Stimulated activated CD4-positive, alpha-beta T cell treated with anti-CD3 and anti-CD28 coated beads, Interleukin-4, amount 100 ng/mL, for 24 hours (primary cell): ENCODE results near the gene BSG.
"Not testable (repeated sequence)": the region's sequence is repeated elsewhere in the genome, so short reads cannot be mapped to it uniquely, and the experiment has no call there.

Experiments used
- DNase-seq: peaks from one replicate; pipeline ENCODE4 v3.0.0-alpha.2; 2020

Gene BSG

DNA sequence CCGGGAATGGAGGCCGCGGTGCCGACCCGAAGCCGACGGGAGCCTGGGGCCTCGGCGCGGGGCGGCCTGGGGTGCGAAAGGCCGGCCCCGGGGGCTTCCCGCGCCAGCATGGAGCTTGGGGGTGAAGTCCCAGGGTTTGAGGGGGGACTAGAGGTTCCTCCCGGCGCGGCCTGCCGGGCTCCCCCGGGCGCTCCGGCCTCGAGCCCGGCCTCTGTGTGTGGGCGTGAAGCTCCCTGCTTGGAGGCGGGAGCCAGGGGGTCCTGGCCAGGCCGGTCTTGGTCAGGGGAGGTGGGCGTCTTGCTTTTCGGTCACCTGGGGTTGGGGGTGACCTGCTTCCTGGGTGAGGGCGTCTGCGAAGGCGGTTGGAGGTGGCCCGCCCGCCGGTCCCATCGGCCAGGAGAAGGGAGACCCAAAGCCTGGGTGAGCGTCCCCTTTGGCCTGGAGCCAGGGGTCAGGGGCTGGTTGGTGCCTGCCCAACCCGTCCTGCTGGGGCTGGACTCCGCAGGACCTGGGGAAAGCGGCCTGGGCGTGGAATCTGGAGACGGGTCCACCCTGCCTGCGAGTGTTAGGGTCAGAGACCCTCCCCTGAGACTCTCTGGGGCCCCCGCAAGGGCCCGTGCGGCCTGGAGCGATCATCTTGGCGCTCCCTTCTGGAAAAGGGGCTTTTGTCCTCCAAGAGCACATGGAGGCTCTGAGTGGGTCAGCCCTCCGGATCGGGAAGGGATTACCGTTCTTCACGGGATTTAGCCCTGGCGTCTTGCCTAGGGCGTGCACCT lies 535 bp downstream of the BSG start:
- peak; percentile 20 for DNase-seq

GRCh38 chr19:573519-573825 lies 1.1 kb downstream of the BSG start:
- no peak for DNase-seq

- no peak for DNase-seq
These were observed 2.5 kb downstream of the BSG start for GRCh38 chr19:574658-575526.

- DNase-seq: no peak
These were observed 3.4 kb downstream of the BSG start for GRCh38 chr19:575527-576506.

GRCh38 chr19:576768-577438 lies 4.5 kb downstream of the BSG start:
- DNase-seq: no peak

GRCh38 chr19:577439-578392 lies 5.3 kb downstream of the BSG start:
- DNase-seq: no peak

DNA sequence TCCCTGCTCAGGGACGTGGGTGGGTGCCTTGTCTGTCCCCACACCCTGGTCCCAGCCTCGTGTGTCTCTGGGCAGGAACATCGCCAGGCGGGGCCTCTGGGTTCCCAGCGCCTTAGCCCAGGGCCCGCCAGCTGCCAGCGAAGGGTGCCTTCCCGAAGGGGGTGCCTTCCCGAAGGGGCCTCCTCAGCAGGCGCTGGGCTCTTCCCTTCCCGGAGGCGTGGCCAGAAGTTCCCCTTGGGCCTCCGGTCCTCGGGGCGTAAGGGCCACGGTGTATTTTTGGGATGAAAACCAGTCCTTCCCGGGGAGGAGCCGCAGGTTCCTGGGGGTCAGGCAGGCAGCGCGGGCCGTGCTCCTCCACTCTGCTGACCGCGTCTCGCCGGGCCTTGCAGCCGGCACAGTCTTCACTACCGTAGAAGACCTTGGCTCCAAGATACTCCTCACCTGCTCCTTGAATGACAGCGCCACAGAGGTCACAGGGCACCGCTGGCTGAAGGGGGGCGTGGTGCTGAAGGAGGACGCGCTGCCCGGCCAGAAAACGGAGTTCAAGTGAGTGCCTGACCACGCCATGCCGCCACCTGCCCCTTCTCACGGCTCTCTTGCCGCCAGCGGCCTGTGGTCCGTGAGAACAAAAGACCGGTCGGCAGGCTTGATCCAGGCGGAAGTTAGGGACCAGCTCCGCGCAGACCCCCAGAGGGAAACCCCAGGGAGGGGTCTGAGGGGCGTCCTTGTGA lies 6.9 kb downstream of the BSG start:
- no peak for DNase-seq

- DNase-seq: no peak
These were observed 7.4 kb downstream of the BSG start for GRCh38 chr19:579842-580155.

DNA sequence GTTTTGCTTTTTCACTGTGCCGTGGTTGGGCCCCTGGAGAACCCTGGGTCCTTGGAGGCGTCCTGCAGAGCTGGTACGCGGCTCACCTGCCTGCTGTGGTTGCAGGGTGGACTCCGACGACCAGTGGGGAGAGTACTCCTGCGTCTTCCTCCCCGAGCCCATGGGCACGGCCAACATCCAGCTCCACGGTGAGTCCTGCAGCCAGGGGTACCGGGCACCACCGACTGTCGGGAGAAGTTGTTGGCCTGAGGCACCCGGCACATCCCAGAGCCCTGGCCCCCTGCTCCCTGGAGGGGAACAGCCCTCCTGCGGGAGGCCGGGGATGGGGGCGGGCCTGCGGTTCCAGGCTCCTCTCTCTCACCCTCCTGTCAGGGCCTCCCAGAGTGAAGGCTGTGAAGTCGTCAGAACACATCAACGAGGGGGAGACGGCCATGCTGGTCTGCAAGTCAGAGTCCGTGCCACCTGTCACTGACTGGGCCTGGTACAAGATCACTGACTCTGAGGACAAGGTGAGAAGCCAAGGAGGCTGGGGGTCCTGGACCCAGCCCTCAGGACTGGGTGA lies 8.0 kb downstream of the BSG start:
- DNase-seq: no peak

GRCh38 chr19:581399-582111 lies 9.2 kb downstream of the BSG start:
- DNase-seq: no peak

- DNase-seq: no peak
These were observed 10.3 kb downstream of the BSG start for GRCh38 chr19:582497-583197.

DNA sequence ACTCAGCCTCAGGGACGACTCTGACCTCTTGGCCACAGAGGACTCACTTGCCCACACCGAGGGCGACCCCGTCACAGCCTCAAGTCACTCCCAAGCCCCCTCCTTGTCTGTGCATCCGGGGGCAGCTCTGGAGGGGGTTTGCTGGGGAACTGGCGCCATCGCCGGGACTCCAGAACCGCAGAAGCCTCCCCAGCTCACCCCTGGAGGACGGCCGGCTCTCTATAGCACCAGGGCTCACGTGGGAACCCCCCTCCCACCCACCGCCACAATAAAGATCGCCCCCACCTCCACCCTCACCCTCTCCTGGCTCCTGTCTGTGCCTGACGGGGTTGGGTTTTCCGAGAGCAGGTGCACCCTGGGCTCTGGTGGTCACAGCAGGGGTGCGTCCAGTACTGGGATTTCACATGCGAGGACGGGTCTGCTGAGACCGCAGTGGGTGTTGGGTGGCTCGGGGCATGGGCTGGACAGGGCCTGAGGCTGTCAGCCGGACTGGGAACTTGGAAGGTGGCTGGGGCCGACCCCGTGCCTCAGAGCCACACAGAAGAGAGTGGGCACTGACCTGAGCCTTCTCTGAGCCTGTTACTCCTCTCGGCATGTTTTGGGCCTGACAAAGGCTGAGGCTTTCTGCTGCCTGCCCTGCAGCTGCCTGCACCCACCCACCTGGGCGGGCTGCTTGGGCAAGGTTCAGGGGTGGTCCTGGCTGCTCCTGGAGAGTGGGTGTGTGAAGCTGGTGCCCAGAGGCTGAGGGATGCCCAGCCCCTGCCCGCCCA lies 11.0 kb downstream of the BSG start:
- DNase-seq: no peak

GRCh38 chr19:583968-584239 lies 11.5 kb downstream of the BSG start:
- DNase-seq: no peak

DNA sequence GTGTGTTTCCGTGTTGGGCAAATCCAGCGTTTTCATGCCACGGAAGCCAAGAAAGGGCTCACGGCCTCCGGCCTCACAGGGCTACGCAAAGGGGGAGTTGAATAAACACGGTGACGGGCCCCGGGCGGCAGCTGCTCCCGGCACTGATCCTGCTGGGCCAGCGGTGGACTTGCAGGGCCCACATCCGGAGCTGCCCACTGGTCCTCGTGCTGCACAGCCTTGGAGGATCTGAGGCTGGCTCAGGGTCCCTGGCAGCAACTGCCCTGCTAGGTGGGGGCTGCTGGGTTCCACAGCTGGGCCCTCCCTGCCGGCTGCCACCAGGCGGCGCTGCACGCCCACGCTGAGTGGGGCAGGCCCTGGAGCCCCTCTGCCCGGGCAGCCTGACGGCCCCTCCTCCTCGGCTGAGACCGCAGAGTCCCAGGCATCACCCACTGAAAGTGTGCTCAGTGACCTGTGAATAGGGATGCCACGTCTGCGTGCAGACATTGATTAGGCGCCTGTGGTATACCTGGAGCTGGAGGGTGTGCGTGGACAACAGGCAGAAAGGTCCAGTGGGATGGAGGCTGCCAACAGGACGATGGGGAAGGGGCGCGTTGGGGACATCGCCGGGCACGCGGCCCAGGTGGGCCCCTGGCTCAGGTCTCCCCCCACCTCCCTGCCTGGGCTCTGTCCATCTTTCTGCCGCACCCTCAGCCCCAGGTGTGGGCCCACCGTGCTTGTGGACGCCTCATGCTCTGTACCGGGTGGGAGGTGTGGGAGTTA lies 12.0 kb downstream of the BSG start:
- peak; percentile 64 for DNase-seq

DNA sequence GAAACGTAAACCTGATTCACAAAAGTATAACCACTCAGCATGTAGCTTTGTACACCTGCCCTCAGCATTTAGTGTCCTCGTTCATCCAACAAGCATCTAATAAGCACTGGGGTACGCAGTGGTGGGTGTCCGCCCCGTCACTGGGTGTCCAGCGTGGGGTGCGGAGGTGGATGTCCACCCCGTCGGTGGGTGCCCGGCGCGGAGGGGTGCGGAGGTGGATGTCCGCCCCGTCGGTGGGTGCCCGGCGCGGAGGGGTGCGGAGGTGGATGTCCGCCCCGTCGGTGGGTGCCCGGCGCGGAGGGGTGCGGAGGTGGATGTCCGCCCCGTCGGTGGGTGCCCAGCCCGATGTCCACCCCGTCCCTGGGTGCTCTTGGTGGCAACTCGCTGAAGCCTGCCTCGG lies 12.8 kb downstream of the BSG start:
- not testable (repeated sequence) for DNase-seq

DNA sequence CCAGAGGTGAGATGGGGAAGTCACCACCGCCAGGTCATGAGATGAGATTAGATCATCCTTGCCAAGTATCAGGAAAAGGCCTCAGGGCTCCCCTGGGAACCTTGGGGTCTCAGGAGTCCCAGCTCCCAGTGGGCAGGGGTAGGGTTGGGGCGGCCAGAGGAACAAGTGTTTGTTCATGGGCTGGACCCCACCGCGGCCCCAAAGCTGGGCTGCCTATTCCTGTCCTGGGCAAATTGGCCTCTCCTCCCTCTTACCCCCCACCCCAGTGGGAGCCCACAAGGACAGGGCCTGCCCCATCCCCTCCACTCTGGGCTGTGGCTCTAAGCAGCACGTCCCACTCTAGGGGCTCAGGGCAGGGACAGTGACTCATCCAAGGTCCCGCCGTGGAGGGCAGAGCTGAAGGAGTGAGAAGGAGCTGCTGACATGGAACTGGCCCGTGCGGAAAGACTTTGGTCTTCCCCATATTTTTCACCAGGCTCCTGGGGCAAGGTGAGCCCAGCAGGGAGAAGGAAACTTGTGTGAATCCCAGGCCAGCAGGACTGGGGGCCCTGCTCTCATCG lies 13.2 kb downstream of the BSG start:
- no peak for DNase-seq

DNA sequence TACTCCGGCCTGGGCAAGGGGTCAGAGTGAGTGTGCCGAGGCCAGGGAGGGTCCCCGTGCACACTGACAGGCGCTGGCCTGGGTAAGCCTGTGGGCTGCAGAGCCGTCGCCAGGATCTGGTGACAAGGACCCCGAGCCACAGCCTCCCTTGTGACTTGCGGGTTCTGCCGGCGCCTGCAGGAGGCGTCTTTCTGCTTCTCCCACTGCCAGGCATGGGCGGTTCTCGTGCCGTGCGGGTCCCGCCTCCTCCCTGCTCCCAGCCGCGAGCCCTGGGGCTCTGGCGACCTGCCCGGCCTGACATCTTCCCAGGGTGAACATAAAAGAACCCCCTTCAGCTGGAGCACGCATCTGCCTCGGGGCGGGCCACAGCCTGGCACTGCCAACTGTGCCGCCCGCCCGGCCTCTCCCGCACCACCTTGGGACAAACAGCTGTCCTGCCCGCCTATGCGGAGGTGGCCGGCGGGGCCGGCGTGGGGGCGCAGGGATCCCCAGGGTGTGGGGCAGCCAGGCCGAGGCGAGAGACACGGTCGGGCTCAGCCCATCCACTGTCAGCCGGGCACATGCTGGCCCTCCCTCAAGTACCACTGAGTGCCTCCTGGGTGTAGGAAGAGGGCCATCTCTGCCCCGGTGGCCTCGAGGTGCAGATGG lies 15.8 kb downstream of the BSG start:
- peak; percentile 73 for DNase-seq
